GM12878 (cell line): ENCODE data around the gene QPCT. TPM values are rescaled to one million over a fixed set of nuclear protein-coding genes. Genes with fewer than 3 reads are reported as not detected.

Experiments
- ATAC-seq: fragments of 200-7000 bp; cut with Tn5 transposase; 3 replicates; pipeline ENCODE4 v1.9.1; 2020; ENCODE audit warnings: mild to moderate bottlenecking, moderate library complexity
- BruUV-seq: library from RNA; stranded (reverse); fragments of 400-500 nt; replicated peaks from 2 replicates; lab custom pipeline; 2021; lab: Mats Ljungman, UMichigan
- CTCF ChIA-PET: fragments of 300-600 bp; sonication (Branson Sonifier 250); formaldehyde crosslinking; extraction: SDS; loops from one replicate; lab custom pipeline; 2021; ENCODE audit warnings: inconsistent platforms; lab: Yijun Ruan, JAX
- POLR2A ChIA-PET: fragments of 350-600 bp; formaldehyde crosslinking; extraction: SDS; loops from one replicate; lab custom pipeline; 2021; ENCODE audit warnings: inconsistent platforms; lab: Charles Lee
- RAD21 ChIA-PET: fragments of 300-600 bp; sonication (Branson Sonifier 250); formaldehyde crosslinking; loops from one replicate; lab custom pipeline; 2023; ENCODE audit warnings: antibody characterized with exemption; ENCODE audit not compliant: unreplicated experiment; lab: Charles Lee
- SMC1A ChIA-PET: fragments of 300-600 bp; sonication (Branson Sonifier 250); formaldehyde crosslinking; loops from one replicate; lab custom pipeline; 2023; ENCODE audit not compliant: unreplicated experiment, uncharacterized antibody; lab: Charles Lee
- DNase-seq: peaks from one replicate; pipeline ENCODE4 v3.0.0-alpha.2; 2011; ENCODE audit warnings: low read depth, low spot score
- FAIRE-seq: peaks from 3 replicates; lab custom pipeline; 2011; peaks lifted over from hg19 to GRCh38; lab: Jason Lieb, UNC
- H2AFZ ChIP-seq: 2 replicates; pipeline ENCODE4 v1.6.0; 2011; ENCODE audit warnings: low read depth, low read length, control low read depth; ENCODE audit not compliant: control insufficient read depth
- H3K27ac ChIP-seq: 2 replicates; pipeline ENCODE4 v1.5.1; 2011; ENCODE audit warnings: control low read depth; ENCODE audit not compliant: control insufficient read depth, insufficient read depth
- H3K27me3 ChIP-seq, 2 experiments: replicated peaks in 1 of 2; 2 replicates each; pipeline versions ENCODE4 v1.6.0 to v1.6.1; 2011; ENCODE audit warnings: low read length in 1 of 2; ENCODE audit not compliant: control insufficient read depth in 2 of 2, insufficient read depth in 2 of 2
- H3K36me3 ChIP-seq, 2 experiments: 2 replicates each; pipeline ENCODE4 v1.5.1; 2011; ENCODE audit warnings: low read length in 1 of 2; ENCODE audit not compliant: control insufficient read depth in 2 of 2, insufficient read depth in 2 of 2
- H3K4me1 ChIP-seq: 2 replicates; pipeline ENCODE4 v1.6.1; 2011; ENCODE audit warnings: mild to moderate bottlenecking, low read length, moderate library complexity, mixed read lengths; ENCODE audit not compliant: control insufficient read depth, insufficient read depth
- H3K4me2 ChIP-seq: 2 replicates; pipeline ENCODE4 v1.6.0; 2011; ENCODE audit warnings: control low read depth; ENCODE audit not compliant: control insufficient read depth, insufficient read depth
- H3K4me3 ChIP-seq: fragments of 200-600 bp; sonication (generic); 2 replicates; pipeline ENCODE4 v1.5.1; 2016
- H3K79me2 ChIP-seq: 2 replicates; pipeline ENCODE4 v1.6.0; 2011; ENCODE audit warnings: low read length; ENCODE audit not compliant: control insufficient read depth, insufficient read depth
- H3K9ac ChIP-seq: 2 replicates; pipeline ENCODE4 v1.8.0; 2011; ENCODE audit warnings: low read length, control low read depth, mixed read lengths; ENCODE audit not compliant: control insufficient read depth, insufficient read depth
- H3K9me3 ChIP-seq: replicated peaks from 3 replicates; pipeline ENCODE4 v1.5.1; 2011; ENCODE audit warnings: mild to moderate bottlenecking, low read length; ENCODE audit not compliant: control insufficient read depth, insufficient read depth
- H4K20me1 ChIP-seq: 2 replicates; pipeline ENCODE4 v1.6.0; 2011; ENCODE audit not compliant: control insufficient read depth, insufficient read depth
- NFIC ChIP-seq: IDR thresholded peaks from 2 replicates; pipeline ENCODE4 v1.6.1; 2012; ENCODE audit warnings: low read depth, mild to moderate bottlenecking, inconsistent platforms, low read length, moderate library complexity
- RUNX3 ChIP-seq: IDR thresholded peaks from 2 replicates; pipeline ENCODE4 v1.6.1; 2012; ENCODE audit warnings: low read length, inconsistent platforms
- TAF1 ChIP-seq: IDR thresholded peaks from 2 replicates; pipeline ENCODE4 v1.6.1; 2011; ENCODE audit warnings: mild to moderate bottlenecking, low read depth, low read length, borderline replicate concordance
- WGBS: methylation state at CpG from one replicate; pipeline ENCODE4 v1.1.6; 2016; ENCODE audit warnings: low lambda C conversion rate; ENCODE audit not compliant: insufficient replicate concordance, insufficient coverage; ENCODE audit errors: missing lambda C conversion rate; 5-methylcytosine and 5-hydroxymethylcytosine counted together
- in situ Hi-C: fragments of 300-500 bp; cut with MboI; formaldehyde crosslinking; loops from 9 replicates; pipeline ENCODE4 v1.14.3; 2018; ENCODE audit warnings: mixed read lengths
- intact Hi-C: fragments of 100-400 bp; cut with micrococcal nuclease; formaldehyde crosslinking; loops from one replicate; pipeline ENCODE4 v1.14.2; 2022; ENCODE audit not compliant: unreplicated experiment
- polyA plus RNA-seq, 11 experiments: library from polyadenylated mRNA; depleted of rRNA in 4 of 11; unstranded in 6 of 11; stranded (reverse) in 5 of 11; fragments of >200 nt; fragmentation: Nextera tagmentation in 4 of 11; fragmentation: Illumina TruSeq in 1 of 11; extraction: Ambion mirVana in 4 of 11; extraction: Trizol in 1 of 11; gene quantifications; 1 replicate in 1 of 11; 2 replicates in 10 of 11; pipeline versions ENCODE4 v1.2.1 to v1.2.3, GENCODE V29; 2011 to 2016; ENCODE audit warnings: inconsistent platforms in 2 of 11, missing spikeins in 2 of 11, low read depth in 1 of 11
- total RNA-seq, 4 experiments: library from RNA; depleted of rRNA in 3 of 4; stranded (reverse); fragments of >200 nt in 3 of 4; fragmentation: Illumina TruSeq in 1 of 4; extraction: Trizol in 1 of 4; gene quantifications; 2 replicates each; pipeline versions ENCODE4 v1.2.1 to v1.2.3, GENCODE V29; 2013 to 2021

Gene QPCT
- total and polyA plus RNA-seq, 10 of the 15 experiments (the other 5 are each of a cell fraction or from before 2014, with no cell fraction given): 0.14 to 0.86 (median 0.18) TPM; not detected in 1

DNA sequence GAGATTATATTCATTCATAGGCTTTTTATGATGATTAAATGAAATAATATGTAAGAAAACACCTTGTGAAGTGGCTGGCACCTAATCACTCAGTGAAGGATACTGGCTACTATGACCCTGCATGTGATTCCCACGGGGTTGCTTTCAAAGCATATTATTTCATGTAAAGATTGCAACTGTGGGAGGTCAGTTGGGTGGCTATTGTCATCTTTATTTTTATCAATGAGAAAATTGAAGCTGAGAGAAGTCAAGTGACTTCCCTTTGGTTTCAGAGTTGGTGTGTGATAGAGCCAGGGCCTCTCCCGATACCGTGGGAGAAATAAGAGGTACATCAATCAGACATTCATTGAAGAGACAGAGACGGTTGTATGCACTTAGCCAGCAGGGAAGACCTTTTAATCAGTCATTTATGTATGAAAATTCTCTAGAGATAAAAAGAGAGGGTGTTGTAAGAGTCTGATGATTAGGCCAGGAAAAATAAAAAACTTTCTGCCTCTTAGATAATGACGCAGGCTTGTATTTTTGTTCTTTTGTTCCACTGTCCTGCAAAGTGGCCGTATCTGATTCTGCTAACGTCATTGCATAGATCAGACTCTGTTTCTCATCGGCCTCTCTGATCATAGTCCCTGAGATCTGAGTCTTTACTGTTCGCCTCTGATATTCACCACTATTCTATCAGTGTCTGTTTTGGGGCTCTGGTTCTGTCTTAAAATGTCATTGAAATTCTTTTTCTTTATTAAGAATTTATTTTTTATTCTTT is 50.5 kb downstream of the QPCT start:
- no peak overlapping the region for H2AFZ ChIP-seq
- H3K27me3 ChIP-seq: no peaks in the 10 kb centered on the region
- no peaks in the 10 kb centered on the region; the same call in 2 of the 3 replicates for H3K9me3 ChIP-seq
- BruUV-seq: no TSS peak
- H3K4me3 ChIP-seq: no peak overlapping the region
- no peaks in the 10 kb centered on the region for H3K36me3 ChIP-seq
- ATAC-seq: no peak
- TF ChIP-seq NFIC (peak; percentile 46; the same call in 1 of the 2 replicates), TAF1 (no peak), RUNX3 (no peak)
- H4K20me1 ChIP-seq: no peaks in the 10 kb centered on the region
- peaks cover 19% of the 10 kb centered on the region for H3K4me1 ChIP-seq
- POLR2A ChIA-PET: no interaction called here
- no peak overlapping the region for H3K4me2 ChIP-seq
- 86% methylated on average over 9 of the region's 9 CpGs for WGBS
- no peak overlapping the region for H3K27ac ChIP-seq
- intact Hi-C loops (loop anchor here (5.0 to 10.0 kb wide), 6 partner anchors 78 to 790 kb away; partner anchors contain the start of gene CYP1B1), in situ Hi-C loops (loop anchor here (5.0 kb wide), 2 partner anchors 477 to 872 kb away; no protein-coding TSS in a partner anchor)
- DNase-seq: no peak
- H3K79me2 ChIP-seq: no peaks in the 10 kb centered on the region
- CTCF ChIA-PET: interaction anchor here (0.6 to 11.7 kb wide), 49 partner anchors 13 to 939 kb away, joined by 3 to 267 read pairs (median 5); partner anchors contain the start of genes QPCT and RMDN2
- no peak overlapping the region for H3K9ac ChIP-seq
- no peak for FAIRE-seq
- RAD21 ChIA-PET: interaction anchor here (0.5 to 6.6 kb wide), 28 partner anchors 9 to 1113 kb away, joined by 3 to 156 read pairs (median 4); no protein-coding TSS in a partner anchor
- SMC1A ChIA-PET: interaction anchor here (1.0 to 7.5 kb wide), 22 partner anchors 10 to 879 kb away, joined by 3 to 211 read pairs (median 7); partner anchors contain the start of gene CDC42EP3
